ENCODE data around the gene FAM20B.
"Not testable (repeated sequence)": the region's sequence is repeated elsewhere in the genome, so short reads cannot be mapped to it uniquely, and the experiment has no call there.

FAM20B gene

DNA sequence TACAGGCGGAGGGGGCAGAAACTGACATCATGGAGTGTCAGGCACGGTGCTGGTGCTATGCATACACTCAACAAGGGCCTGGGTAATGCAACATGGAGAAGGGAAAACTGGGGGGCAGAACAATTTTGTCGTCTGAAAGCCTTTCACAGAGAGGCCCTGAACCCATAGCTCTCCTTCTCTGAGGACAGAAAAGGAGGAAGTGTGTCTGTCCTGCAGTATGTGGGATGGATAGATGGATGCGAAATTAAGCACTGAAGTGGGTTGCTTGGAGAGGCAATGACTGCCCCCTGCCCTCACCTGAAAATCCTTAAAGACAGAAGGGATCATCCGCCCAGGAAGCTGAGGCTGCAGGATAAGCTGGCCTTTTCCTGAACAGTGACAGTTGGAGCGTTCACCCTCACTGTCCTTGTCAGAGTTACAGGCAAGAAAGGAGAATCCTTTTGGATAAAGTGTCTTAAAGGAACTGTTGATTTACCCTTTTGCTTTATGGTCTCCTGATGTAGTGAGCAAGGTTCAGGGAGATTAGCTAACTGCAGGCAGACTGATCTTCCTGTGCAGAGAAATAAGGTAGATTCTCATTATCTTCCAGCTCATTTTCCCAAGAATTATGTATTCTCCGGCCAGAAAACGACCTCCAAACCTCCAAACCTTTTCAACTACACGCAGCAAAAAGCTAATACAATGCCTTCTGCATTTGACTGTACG is 1.6 kb upstream of the FAM20B start:
- ATAC-seq: no peak

DNA sequence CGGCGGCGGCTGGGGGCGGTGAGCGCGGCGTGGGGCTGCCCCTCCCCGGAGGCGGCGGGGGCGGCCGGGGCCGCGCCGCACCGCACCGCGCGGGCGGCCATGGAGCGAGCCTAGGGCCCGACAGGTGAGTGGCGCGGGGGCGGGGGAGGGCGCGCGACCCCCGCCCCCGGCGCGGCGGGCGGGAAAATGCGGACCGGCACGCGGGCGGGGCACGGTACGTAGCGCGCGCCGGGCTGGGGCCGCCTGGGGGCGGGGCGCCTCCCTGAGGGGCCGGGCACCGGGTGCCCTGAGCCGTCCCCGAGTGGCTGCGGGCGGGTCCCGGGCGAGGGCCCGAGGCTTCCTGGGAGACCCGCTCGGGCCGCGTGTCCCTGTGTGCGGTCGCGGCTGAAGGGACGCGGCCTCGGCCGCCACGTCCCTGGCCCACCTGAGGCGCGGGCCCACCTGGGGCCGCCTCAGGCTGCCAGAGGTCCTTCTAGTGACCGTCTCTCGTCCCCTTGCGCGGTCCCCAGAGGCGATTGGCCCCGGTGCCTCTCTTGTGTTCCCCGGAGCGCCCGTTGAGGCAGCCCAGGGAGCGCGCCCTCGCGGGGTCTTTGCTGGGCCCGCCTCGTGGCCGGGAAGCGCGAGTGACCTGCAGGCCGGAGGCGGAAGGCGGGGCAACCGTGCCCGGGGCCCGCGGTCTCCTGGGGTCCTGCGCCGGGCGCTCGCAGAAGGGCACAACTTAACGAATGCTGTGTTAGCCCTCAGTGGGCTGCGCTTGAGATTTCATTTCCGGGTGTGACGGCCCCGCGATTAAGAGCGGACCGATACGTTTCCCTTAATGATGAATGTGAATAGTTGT is 500 bp downstream of the FAM20B start:
- peak; percentile 82 to 87 for ATAC-seq

DNA sequence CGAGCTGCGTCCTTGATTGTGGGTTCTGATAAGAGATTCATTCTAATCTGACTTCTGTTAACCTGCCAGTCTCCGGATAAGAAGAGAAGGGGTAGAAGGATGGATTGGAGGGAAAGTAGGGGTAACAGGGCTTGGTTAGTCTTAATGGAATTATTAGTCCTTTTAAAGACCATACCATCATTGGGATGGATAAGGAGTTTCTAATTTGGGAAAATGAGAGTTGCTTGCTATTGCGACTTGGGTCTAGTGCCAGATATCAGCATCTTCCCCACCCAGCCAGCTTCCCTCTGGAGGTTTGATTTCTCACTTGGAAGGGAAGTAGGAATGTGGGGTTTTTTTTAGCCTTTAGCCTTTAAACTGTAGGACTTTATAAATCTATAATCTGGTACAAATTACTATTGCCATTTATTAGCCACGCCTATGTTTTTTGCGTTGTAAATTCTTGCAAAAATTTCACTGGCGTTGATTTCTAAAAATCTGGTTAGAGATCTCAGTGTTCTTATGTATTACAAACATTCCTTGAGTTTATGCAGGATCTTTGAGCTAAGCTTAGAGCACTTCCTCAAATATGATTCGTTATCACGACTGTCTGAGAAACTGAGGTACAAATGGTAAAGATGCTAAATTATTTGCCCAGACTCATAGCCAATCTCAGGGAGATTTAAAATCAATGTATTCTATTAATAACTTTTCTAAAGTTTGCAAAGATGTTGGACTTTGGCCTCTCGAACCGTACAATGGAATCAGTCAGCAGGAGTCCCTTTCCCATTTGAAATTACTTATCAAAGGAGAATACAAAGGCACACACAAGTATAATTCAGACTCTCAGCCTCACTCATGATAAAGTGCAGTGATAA is 1.3 kb downstream of the FAM20B start:
- no peak for ATAC-seq

DNA sequence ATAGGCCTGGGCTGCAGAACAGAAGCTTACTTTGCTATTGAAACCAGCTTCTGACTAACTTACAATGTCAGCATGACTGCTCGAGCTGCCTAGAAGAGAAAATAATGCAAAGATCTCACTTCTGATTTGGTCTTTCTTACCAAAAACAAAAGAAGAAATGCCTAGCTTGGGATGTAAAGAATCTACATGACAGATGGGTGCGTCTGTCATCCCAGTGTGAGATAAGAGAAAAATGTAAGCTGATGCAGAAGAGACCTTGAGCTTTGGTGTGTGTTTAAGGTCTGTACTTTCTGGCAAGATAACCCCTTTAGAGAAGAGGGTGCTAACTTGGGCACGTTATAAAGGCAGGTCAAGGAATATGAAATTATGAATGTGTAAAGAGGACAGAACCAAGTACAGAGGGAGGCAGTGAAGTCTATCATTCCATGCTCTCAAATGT is 3.6 kb downstream of the FAM20B start:
- no peak for ATAC-seq

DNA sequence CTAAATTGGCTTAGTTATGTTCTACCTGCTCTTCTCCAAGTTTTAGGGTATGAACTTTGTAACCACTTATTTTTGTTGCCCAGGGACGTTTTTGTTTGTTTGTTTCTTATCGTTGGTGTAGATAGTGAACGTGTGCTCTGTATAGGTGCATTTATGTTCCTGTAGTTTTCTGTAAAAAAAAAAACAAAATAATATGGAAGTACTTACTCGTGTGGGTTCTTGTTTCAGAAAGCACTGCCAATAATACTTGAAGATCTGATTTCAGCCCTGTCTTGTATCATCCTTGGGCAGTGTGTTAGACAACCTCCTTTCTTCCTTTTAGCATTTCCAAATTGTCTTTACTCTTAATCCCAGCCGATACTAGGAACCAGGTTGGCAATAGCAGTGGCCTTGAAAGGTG is 4.4 kb downstream of the FAM20B start:
- no peak for ATAC-seq

DNA sequence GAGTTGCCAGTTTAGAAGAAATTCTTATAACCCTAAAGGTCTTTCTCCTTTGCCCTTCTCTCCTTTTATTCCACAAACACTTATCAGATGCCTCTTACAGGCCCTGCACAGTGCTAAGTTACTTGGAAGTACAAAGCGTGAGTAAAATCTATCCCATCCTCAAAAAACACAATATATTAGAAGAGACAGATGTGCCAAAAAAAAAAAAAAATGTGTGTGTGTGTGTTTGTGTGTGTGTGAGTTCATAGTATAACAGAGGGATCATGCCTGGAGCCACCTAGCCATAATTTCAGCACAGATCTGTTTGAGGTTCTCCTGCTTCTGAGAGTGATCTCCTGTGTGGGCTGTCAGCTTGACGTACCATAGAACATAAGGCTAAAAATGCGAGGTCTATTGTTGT is 5.0 kb downstream of the FAM20B start:
- no peak for ATAC-seq

DNA sequence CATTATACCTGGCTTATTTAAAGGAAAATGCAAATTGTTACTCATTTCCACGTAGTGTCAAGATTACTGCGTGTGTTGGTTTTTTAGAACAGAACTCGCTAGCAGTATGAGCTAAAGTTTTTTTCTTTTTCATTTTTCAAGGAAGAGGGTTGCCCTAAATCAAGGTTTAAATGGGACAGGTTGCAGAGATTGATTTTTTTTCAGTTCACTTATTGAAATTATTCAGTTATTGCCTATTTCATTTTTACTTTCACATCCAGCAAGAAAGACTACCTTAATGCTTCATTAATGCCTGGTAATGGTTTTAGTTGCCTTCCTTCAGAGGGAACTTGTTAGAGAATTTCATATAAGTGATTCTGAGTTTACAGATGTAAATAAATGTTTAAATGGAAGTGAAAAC is 5.6 kb downstream of the FAM20B start:
- ATAC-seq: no peak

DNA sequence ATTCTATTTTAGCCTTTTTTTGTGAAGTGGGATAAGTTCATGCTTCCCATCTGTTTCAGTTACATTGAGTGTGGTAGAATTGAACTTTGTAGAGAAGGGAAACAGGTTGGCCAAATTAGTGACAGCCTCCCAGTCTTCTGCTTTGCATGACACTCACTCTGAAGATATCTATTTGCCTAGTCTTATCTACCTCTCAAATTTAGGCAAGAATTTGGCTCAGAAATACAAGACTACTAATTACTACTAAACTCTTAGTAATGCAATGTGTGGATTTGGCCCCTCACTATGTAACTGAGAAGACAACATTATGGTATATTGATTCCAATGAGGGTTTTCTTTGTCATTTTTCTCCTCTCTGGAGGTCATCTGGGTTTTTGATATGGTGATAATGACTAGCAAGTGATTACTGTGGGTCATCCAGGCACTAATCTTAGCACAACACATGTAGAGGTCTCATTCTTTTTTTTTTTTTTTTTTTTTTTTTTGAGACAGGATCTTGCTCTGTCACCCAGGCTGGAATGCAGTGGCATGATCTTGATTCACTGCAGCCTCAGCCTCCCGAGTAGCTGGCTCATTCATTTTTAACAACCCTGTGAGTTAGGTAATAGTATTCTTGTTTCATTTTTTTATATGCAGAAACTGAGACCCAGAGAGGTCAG is 6.3 kb downstream of the FAM20B start:
- no peak for ATAC-seq

DNA sequence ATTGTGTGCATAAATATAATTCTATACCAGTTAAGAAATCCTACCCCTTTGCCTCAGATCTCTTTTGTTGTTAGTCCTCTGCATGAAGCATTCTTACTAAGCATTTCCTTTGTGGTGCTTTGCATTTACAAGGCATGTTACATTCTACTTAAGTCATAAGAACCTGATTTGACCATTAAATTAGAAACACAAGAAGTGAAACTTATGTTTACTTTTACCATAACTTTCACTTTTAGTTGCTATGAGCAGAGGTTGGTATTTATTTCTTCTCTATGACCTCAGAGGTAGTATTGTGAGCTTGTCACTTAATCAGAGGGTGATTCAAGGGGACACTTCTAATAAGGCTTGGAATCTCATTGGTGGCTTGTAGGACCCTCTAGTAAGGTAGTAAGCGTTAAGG is 9.0 kb downstream of the FAM20B start:
- peak; percentile 52 to 70 for ATAC-seq

DNA sequence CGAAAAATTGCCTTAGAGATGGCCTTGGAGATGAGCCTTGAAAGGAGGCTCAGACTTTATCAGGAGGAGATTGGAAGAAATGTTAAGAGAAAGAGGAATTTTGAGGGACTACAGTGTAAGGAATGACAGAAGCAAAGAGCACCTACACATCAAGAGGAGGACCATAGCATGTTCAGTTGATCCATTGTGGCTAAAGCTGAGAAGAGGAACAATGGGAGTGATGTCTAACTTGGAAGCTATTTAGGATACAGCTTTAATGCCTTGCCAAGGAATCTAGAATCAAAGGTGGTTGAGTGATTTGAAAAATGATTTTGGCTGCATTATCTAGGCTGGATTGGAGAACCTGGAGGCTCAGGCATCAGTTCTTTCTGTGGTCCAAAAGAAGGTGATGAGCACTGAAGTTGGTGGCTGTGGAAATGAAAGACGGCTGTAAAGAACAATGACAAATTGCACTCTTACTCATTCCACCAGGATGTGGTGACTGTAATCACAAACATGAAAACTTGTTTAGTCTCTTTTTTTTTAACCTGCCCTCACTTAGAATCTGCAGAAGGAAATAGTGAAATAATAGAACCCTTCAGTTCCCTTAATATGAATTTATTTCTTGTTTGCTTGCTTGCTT is 11.3 kb downstream of the FAM20B start:
- ATAC-seq: peak; percentile 79 to 82

DNA sequence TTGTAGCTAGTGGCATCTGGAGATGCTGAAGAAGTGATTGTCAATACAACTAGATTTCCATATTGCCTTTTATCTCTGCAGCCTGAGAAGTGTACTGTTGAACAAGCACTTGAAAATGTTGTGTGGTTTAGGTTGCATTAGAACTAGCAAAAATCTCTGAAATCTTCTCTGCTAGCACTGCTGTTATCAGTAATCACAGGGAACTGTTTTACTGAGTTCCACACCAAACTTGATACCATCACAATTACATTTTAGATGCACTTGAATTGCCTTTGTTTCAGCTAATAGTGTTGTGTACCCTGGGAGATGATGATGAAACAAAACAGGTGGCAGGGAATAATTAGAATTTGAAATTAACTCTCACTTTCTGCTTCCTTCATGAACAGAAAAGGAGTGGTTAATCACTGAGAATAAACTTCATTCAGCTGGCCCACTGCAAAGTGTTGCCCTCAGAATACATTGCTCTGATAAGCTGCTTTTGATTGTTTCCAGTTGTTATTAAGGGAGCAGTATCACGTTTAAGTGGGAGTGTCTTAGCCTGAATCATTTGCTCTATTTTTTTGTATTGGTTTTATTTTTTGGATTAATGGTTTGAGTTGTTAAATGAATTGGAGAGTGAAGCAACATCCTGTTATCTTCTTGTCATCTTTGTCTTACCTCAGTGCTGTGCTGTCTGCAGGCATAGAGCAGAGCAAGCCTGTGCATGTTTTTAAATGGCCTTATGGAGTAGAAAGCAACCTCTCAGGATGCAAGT is 13.0 kb downstream of the FAM20B start:
- peak in 1 of 2 donors; percentile 7 for ATAC-seq

DNA sequence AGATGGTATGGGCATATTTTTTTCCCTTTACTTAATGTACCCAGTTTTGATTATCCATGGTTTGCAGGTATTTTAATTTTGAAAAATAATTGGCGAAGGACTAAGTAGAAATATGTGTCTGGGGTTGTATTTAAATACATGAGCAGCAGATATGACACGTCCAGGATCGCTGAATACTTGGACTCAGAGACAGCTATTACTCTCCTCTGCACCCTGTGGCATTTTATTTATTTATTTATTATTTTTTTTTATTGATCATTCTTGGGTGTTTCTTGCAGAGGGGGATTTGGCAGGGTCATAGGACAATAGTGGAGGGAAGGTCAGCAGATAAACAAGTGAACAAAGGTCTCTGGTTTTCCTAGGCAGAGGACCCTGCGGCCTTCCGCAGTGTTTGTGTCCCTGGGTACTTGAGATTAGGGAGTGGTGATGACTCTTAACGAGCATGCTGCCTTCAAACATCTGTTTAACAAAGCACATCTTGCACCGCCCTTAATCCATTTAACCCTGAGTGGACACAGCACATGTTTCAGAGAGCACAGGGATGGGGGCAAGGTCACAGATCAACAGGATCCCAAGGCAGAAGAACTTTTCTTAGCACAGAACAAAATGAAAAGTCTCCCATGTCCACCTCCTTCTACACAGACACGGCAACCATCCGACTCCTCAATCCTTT is 13.9 kb downstream of the FAM20B start:
- ATAC-seq: not testable (repeated sequence)

DNA sequence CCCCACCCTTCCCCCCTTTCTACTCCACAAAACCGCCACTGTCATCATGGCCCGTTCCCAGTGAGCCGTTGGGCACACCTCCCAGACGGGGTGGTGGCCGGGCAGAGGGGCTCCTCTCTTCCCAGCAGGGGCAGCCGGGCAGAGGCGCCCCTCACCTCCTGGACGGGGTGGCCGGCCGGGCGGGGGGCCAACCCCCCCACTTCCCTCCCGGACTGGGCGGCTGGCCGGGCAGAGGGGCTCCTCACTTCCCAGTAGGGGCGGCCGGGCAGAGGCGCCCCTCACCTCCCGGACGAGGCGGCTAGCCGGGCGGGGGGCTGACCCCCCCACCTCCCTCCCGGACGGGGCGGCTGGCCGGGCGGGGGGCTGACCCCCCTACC is 14.5 kb downstream of the FAM20B start:
- ATAC-seq: not testable (repeated sequence)

DNA sequence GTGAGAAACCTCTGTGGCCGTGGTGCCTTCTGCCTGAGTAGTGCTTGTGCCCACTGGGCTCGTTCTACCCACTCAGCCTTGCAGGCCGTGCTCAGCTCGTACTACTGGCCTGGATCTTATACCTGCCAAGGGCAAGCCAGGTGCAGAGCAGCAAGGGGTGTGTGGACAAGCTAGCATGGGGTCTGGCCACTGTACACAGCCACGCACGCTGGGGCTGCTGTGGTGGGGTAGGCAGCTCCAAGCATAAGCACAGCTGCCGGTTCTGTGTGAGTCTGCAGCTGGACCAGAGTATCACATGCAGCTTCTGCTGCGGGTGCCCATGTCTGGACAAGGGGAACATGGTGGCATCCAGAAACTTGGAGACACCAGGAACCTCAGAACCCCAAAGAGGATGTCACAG is 16.4 kb downstream of the FAM20B start:
- ATAC-seq: no peak

DNA sequence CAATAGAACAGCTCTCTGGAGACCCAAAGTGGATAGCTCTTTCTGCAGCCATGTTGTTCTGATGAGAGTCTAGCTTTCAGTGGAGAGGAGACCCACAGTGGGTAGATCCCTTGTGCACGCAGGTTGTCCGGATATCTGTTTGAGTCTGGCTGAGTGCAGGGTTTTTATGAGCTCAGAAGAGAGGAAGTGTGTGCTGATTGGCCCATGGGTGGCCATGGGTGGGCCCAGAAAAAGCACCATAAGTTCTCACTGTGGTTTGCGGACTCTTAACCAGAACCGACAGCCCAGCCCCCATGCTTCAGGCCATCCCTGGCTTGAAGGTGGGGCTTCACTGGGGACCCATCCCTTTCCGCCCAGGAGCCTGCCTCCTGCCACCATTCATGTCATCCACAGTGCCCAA is 17.0 kb downstream of the FAM20B start:
- no peak for ATAC-seq

DNA sequence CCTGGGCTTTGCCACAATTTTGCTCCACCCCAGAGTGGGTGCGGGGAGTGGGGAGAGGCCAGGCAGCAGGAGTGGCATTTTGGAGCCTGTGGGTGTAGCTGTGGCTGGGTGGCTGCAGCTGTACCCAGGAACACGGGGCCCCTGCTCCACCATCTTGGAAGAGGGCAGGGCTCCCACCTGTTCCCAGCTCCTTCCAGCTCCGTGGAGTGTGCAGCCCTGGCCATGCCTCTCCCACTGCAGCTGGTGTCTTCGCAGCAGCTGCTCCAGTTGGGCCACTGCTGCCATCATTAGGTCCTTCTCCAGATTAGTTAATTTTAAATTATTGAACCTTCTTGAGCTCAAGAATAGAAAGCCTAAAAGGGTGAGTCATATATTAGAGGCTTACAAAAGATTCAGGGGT is 17.6 kb downstream of the FAM20B start:
- ATAC-seq: no peak

DNA sequence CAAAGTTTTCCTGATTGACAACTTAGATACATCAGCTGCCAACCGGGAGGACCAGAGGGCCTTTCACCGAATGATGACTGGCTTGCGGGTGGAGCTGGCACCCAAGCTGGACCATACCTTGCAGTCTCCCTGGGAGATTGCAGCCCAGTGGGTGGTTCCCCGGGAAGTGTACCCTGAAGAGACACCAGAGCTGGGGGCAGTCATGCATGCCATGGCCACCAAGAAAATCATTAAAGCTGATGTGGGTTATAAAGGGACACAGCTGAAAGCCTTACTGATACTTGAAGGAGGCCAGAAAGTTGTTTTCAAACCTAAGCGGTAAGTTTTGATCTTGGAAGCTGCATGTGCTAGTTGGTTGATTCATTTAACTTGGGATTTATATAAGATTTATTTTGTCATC is 18.2 kb downstream of the FAM20B start:
- ATAC-seq: no peak

DNA sequence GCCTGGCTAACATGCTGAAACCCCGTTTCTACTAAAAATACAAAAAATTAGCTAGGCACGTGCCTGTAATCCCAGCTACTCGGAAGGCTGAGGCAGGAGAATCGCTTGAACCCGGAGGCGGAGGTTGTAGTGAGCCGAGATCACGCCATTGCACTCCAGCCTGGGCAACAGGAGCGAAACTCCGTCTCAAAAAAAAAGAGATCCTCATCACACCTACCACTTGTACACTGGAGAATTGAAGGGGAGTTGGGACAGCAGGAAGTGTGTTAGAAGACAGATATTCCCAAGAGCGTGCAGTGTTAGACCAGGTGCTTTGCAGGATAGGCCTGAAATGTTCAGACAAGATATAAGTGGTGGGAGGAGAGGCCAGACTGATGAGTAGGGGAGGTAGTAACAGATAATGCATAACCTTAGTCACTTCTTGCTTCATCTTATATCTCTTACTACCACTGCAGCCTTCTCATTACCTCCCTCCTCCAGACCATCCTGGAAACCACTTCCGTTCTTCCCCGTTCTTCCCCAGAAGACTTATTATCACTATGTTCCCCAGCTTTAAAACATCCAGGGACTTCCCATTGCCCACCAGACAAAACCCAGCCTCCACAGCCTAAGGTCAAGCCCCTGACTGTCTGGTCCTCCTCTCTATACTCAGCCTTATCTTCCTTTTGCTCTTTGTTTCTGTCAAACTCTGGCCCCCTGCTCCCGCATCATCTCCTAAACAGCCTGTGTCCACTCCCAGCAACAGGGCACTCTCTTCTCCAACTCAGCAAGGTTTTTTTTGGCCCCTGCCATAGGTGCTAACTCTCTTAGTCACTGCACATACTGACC is 21.3 kb downstream of the FAM20B start:
- no peak for ATAC-seq

DNA sequence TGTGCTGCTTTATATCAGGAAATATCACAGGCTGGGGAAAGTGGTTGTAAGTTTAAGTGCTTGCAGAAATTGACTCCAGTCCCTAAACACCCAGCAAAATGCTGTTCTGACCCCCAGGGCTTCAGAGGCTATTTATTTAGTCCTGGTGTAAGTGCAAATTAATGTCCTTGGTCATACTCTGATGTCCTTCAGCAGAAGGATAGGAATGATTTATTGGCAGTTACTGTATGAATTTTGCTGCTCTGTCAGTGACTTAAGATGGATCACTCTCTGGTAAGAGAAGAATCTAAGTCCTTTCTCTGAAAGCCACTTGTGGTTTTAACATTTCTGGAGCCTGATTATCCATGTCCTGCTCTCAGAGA is 21.9 kb downstream of the FAM20B start:
- no peak for ATAC-seq
